Epithelial cell of proximal tubule (primary cell): Measurements from ENCODE around the gene MRPL41. TPM values are rescaled to one million over a fixed set of nuclear protein-coding genes. Genes with fewer than 3 reads are reported as not detected.

ENCODE experiments used
- DNase-seq: peaks from one replicate; pipeline ENCODE4 v3.0.0-alpha.2; 2011; ENCODE audit warnings: low read depth
- H3K4me3 ChIP-seq: 2 replicates; pipeline ENCODE4 v1.5.1; 2011; ENCODE audit warnings: low read depth, mild to moderate bottlenecking, low read length
- total RNA-seq: library from RNA; depleted of rRNA; stranded (reverse); fragments of >200 nt; gene quantifications from 2 replicates; pipeline ENCODE4 v1.2.3, GENCODE V29; 2015
- TF ChIP-seq, protein P1 (sequence below): conservative IDR thresholded peaks from 2 replicates; pipeline ENCODE4 v1.5.1; 2012; ENCODE audit warnings: low read depth, mild to moderate bottlenecking, low read length

Gene MRPL41
- total RNA-seq: 110 and 125 TPM in 2 replicates

DNA sequence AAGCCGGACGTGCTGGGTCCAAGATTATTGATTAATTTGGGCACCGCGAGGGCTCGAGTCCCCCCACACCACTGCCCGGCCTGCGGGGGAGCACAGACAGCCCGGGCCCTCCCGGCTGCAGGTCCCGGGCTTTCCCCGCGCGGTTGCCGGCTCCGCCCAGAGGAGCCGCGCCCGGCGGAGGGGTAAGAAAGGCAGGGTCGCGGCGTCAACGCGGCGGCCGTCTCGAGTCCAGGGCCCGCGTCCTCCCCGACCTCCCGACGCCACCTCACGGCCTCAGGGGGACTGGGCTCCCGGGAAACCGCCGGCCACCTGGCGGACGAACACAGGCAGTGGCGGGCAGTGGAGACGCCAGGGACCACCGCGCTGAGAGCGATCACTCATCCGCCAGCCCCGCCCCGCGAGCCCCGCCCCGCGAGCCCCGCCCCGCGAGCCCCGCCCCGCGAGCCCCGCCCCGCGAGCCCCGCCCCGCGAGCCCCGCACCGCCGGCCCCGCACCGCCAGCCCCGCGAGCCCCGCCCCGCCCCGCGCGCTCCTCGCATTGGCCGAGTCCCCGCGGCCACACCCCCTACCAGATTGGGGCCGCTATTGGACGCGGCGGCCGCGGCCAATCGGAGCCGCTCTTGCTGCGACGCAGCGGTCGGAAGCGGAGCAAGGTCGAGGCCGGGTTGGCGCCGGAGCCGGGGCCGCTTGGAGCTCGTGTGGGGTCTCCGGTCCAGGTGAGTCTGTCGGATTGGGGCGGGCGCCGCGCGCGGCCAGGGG is at the start of gene MRPL41:
Gene MRPL41, plus strand, starts transcription at position 616 of the 758 bp plus-strand sequence. CDS start 203 bp downstream, outside the sequence.
- TF ChIP-seq, protein P1, sequence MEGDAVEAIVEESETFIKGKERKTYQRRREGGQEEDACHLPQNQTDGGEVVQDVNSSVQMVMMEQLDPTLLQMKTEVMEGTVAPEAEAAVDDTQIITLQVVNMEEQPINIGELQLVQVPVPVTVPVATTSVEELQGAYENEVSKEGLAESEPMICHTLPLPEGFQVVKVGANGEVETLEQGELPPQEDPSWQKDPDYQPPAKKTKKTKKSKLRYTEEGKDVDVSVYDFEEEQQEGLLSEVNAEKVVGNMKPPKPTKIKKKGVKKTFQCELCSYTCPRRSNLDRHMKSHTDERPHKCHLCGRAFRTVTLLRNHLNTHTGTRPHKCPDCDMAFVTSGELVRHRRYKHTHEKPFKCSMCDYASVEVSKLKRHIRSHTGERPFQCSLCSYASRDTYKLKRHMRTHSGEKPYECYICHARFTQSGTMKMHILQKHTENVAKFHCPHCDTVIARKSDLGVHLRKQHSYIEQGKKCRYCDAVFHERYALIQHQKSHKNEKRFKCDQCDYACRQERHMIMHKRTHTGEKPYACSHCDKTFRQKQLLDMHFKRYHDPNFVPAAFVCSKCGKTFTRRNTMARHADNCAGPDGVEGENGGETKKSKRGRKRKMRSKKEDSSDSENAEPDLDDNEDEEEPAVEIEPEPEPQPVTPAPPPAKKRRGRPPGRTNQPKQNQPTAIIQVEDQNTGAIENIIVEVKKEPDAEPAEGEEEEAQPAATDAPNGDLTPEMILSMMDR: peak; percentile 28
- peak within 1 kb of the TSS; percentile 88 for H3K4me3 ChIP-seq
- no peak for DNase-seq

DNA sequence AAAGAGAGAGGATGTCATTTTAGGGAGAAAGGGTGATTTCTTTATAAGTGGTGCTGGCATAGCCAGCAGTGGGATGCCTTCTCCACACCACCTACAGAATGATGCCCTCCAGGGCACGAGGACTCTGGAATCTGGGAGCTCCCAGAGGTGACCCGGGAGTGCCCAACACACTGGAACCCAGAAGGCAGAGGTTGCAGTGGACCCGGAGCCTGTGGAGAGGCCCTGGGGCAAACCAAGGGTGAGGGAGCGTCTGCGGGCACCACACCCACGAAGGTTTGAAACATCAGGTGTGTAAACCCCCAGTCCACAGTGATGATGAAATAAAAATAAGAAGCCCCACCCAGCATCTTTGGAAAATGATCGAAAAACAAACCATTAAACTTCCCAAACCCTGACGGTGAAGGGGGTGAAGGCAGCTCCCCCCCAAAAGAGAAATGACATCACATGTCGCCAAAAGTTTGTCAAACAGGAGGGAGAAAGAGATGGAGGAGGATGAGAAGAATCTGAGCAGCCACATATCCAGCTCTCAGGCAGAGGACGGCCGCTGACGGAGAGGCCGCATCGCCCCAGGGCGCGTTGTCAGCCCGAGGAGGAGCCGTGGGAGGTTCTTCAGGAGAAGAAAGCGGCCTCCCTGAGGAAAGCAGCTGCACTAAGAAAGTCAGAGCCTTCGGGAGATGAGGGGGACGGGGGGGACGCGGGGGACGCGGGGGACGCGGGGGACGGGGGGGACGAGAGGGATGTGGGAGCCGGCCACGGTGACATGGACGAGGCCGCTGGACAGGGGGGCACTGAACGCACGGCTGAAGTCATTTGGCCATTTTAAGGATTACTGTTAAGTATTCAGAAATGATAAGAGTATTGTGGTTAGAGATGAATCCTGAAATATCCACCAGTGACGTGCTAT is 49.4 kb upstream of the MRPL41 start:
- no peak for DNase-seq
- no peak overlapping the region for H3K4me3 ChIP-seq
- TF ChIP-seq, protein P1: no peak

DNA sequence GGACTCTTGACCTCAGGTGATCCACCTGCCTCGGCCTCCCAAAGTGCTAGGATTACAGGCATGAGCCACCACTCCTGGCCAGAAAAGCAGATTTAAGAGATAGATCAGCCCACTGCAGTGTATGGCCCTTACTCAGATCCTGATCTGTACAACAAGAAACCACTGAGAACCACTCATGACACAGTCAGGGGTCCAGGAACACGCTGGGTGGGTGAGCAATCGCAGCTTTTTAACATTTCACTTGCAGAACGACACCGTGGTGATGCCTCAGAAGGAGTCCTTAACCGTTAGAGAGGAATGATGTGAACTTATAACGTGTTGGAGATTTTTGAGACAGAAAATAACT is 47.3 kb upstream of the MRPL41 start:
- TF ChIP-seq, protein P1: no peak
- no peak for DNase-seq
- H3K4me3 ChIP-seq: no peak overlapping the region

DNA sequence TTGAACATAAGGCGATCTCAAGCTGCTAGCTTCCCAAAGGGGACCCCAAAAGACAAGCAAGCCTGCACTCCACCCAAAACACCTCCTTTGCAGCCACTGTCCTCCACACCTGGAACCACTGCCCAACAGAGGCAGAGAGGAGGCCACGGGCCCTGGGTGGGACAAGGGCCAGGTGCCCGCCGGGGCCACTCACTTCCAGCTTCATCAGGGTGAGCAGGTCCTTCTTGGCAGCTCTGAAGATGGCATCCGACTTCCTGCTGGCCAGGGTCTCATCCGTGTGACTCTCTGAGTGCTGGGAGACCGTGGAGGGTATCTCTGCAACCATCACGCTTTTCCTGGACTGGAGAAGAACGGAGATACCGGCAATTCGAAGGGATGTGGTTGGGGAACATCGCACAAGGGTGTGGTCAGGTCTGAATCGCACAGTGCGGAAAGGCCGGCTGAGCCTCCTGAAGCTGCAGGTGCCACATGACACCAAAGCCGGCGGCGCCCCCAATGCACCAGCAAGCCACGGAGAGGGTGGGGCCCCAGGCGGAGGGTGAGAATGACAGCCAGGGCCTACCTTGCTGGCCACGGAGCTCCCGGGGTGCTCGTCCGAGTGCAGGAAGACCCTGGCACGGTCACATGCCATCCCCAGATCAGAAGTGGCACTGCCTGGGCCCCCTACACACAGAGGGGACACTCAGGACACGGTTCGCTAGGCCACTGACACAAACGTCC is 46.1 kb upstream of the MRPL41 start:
- TF ChIP-seq, protein P1: no peak
- no peak for DNase-seq

DNA sequence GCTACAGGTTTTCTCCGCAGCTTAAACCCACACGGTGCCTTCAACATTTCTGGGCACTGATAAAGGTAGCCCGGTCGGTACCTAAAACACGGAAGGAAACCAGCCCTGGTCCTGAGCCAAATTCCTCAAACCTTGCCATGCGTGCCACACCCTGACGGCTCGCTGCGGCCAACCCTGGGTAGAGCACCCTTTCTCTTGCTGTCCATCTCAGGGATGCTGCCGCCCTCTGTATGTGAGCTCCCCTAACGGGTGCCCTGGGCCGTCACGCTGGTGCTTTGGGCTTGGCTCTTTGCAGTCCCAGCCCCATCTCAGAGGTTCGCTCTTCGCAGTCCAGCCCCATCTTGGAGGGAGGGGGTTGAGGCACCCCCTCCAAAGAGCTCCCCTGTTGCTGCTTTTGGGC is 45.4 kb upstream of the MRPL41 start:
- no peak for DNase-seq
- TF ChIP-seq, protein P1: no peak
- no peak overlapping the region for H3K4me3 ChIP-seq

More for the DNA sequence above, 46.1 kb upstream of the MRPL41 start:
- H3K4me3 ChIP-seq: no peak overlapping the region

DNA sequence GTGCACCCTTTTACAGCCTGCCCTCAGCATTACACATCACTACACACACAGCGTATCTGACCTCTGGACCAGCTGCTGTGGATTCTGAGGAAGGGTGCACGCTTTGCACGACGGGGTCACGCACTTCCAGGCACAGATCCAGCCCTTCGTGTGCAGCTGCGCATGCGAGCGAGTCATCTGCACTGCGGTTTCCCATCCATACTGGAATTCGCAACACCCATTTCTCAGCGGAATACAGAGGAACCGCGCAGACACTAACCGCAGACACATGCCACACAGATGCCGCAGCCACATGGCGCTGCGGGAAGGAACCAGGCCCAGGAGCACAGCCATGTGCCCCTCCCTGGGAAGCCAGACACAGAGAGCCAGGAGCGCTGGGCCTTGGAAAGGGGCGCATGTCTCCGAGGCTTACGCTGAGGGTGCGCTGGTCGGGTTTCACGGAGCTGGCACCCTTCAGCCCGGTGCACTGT is 44.9 kb upstream of the MRPL41 start:
- DNase-seq: no peak
- TF ChIP-seq, protein P1: no peak

More for the DNA sequence above, 44.9 kb upstream of the MRPL41 start:
- H3K4me3 ChIP-seq: no peak overlapping the region
